HG03135 (cell line): ENCODE data around the gene IMMP2L.

Source experiments
- ATAC-seq: cut with Tn5 transposase; IDR thresholded peaks from one replicate; pipeline ENCODE4 v1.9.1; 2021; ENCODE audit warnings: mild to moderate bottlenecking, moderate library complexity; ENCODE audit not compliant: unreplicated experiment

IMMP2L gene

DNA sequence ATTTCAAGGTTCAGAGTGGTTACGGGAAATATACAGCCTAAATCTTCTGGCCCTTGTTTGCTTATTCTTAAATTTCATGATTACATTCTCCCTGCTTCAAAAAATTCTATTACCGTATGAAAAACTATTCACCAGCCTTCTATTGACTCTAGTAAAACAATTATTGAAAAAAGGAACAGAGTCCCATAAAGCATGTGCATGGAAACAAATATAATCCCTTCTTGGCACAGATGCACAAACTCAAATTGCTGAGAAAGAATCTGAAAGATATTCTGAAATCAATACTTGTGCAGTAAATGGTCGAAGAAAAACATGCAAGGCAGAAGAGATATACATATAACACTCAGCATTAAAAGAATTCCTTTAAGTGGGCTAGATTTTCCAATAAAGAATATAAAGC is 387.8 kb downstream of the IMMP2L start:
- ATAC-seq: no peak

DNA sequence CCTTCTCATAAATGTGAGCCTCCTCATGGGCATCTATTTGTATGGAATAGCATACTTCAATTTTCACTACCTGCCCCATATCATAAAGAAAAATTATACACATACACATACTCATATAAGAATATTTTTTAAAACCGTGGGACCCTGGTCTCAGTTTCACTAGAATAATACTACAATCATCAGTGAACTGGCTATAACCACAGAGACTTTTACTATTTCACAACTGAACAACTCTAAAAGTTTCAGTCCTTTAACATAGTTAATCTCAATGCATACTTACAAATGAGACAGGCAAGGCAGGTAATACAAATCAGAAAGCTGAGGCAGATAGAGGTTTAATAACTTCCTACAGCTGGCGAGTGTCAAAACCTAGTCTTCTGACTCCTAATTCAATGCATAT is 388.3 kb downstream of the IMMP2L start:
- no peak for ATAC-seq

DNA sequence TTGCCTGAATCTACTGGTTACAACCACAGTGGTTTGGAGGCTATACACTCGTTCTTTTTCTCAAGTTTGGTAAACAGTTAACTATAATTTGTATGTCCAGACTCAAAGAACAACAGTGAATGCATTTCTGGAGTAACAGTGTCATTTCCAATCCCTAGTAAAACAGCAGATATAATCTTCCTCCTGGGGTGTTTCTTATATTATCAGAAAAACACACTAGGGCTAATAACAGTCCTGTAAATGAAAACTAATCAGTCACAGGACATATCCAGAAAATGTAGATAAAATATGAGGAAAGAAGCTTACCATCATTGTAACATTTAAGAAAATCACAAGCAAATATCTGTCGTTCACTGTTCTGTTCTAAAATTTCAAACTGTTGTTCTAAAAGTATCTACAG is 388.8 kb downstream of the IMMP2L start:
- no peak for ATAC-seq

DNA sequence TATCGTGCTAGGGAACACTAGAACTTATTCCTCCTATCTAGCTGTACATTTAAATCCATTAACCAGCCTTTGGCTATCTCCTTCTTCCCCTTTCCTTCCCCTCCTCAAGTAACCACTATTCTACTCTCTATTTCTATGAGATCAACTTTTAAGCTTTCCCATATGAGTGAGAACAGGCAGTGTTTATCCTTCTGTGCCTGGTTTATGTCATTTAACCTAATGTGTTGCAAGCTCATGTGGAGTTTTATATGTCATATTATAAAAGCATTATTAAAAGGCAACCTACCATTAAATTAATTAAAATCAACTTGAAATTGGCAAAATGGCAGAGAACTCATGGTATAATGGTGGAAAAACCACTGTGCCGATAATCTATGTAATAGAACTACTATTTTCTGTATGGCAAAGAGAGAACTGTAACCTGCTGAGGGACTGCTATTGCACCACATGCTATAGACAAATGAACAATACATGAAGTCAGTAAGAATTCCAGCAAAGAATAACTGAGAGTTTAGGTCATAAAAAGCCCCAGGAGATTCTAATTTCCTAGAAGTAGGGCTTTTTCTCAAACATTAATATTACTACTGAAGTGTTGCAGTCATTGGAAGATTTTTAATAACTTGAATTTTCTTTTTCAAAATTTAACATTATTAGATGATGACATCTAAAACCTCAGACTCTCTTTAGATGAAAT is 389.6 kb downstream of the IMMP2L start:
- ATAC-seq: no peak

DNA sequence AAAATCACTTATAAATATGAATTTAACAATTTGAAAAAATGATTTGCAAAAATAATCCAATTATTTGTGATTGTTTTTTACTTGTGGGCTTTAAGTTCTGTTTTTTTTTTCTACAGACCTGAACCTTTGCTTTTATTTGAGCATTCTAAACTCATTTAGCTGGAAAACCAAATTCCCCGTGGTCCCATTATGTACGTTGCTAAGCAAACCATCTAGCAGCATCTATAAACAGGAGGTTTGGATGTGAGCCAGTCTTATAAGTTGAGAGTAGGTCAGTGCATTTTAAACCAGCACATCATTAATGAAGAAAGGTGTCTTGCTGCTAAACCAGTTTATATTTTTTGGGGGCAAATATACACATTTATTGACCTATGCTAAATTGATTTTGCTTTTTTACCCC is 394.1 kb downstream of the IMMP2L start:
- no peak for ATAC-seq

DNA sequence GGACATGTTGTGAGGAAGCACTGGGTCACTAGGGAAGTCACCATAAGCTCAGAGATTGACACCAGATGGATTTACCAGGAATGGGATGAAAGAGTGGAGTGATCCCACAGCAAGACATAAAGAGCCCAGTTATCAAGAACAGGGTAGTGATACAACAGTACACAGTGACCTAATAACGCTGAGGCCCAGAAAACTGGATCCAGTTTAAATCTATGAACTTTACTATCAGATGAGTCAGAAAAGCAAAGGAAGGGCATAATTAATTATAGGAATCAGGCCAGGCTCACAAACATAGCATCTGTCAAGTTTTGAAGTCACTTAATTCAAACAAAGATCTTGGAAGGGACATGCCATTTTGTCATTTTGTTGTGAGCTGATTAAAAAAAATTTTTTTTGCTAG is 397.9 kb downstream of the IMMP2L start:
- ATAC-seq: no peak

GRCh38 chr7:111162692-111163091 is 399.6 kb downstream of the IMMP2L start:
- ATAC-seq: no peak

GRCh38 chr7:111160297-111160696 is 402.0 kb downstream of the IMMP2L start:
- ATAC-seq: no peak

DNA sequence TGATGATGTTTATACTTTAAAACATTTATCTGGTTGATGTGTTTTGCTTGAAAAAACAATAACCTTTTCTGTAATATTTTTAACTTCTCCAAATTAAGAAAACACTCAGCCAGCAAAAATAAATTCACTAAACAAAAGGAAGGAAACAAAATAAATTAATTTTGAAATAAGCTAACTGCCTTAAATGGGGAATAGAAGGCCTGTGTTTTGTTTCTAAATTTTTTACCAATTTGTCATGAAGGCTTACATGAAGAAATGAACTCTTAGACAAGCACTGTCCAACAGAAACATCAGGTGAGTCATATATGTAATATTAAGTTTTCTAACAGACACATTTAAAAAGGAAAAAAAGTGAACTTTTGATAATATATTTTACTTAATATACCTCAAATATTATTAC is 402.9 kb downstream of the IMMP2L start:
- ATAC-seq: no peak

- no peak for ATAC-seq
These were observed 411.6 kb downstream of the IMMP2L start for GRCh38 chr7:111150709-111151108.

DNA sequence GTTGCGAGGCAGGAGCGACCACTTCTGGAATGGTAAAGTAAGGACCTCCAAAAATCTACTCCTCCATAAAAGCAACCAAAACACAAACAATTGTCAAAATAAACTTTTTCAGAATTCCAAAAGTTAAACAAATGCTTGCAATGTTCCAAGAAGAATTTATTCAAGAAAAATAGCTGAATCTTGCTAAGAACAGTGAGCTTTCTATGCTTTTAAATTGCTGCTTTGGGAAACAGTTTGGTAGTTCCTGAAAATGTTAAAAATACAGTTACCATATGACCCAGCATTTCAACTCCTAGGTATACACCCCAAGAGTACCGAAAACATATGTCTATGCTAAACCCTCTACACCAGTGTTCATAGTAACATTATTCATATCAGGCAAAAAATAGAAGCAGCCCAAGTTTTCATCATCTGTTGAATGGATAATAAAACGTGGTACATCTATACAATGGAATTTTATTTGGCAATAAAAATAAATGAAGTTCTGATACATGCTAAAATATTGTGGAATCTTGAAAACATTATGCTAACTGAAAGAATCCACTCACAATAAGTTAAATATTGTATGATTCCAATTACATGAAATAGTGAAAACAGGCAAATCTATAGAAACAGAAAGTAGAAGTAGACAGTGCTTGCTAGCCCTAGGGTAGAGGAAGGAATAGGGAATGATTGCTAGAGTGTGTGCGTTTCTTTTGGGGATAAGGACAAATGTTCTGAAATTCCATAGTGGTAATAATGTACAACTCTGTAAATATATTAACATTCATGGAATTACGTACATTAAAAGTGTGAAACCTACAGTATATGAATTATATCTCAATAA is 414.4 kb downstream of the IMMP2L start:
- ATAC-seq: no peak

- no peak for ATAC-seq
These were observed 416.2 kb downstream of the IMMP2L start for GRCh38 chr7:111146136-111146535.

DNA sequence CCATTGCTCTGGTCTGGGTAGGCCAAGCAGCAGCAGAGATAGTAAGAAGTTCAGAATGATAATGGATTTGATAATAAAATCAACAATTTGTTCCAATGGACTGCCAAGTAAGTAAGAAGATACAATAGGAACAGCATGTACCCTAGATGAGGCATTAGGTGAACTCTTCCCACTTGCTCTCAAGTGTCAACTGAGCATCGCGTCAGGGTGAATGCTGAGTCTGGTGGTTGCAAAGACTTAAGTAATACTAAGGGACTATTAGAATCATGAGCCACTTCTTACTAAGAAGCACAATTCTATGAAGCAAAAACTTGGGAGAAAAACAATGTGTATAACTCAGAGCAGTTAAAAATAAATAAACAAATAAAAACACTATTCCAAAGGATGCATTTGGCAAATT is 416.8 kb downstream of the IMMP2L start:
- no peak for ATAC-seq

GRCh38 chr7:111140091-111140865 is 422.0 kb downstream of the IMMP2L start:
- ATAC-seq: no peak

- no peak for ATAC-seq
These were observed 423.7 kb downstream of the IMMP2L start for GRCh38 chr7:111138586-111138985.

GRCh38 chr7:111138193-111138569 is 424.1 kb downstream of the IMMP2L start:
- ATAC-seq: peak; percentile 95

DNA sequence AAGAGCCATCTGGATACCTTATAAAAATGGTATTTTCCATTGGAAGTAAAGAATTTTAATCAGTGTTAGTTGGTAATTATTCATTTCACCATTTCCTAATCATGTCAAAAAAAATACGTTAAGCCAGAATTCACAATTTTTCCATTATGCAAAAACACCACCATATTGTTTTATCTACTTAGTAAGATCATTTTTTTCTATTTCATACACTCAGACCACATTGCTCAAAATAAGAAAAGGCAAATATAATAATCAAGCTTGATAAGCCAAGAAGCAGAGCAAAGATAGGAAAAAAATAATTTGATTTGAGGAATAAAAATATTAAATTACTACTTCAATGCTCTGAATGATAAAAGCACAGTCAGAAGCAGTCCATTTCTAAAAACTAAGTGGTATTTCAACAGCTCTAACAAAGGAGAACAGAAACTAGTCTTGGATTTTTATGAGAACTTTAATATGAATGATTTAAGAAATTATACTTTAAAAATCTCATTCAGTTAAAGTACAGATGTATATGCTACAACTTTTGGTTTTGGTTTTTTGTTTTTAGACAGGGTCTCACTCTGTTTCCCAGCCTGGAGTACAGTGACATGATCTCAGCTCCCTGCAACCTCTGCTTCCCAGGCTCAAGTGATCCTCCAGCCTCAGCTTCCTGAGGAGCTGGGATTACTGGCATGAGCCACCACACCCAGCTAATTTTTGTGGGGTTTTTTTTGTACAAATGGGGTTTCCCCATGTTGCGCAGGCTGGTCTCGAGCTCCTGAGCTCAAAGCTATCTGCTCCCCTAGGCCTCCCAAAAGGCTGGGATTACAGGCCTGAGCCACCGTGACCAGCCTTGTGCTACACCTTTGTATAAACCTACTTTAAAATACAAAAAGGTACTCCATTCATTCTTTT is 424.7 kb downstream of the IMMP2L start:
- peak; percentile 74 for ATAC-seq

GRCh38 chr7:111132833-111133232 is 429.5 kb downstream of the IMMP2L start:
- no peak for ATAC-seq

DNA sequence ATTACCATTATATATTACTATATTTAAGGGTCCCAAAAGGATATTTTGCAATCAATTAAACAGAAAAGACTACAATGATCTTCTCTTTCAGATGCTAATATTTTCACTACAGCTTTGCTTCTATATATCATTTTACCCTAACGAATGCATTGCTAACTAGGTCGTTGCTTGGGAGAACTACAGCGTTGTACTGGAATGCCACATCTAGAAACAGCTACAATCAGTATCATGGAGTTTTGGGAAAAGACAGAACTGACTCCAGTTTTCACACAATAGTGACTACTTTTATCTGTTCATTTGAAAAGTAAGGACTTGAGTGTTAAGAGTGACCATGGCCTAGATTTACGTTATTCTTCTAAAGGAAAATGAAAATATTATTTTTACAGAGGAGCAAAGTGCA is 432.9 kb downstream of the IMMP2L start:
- no peak for ATAC-seq

DNA sequence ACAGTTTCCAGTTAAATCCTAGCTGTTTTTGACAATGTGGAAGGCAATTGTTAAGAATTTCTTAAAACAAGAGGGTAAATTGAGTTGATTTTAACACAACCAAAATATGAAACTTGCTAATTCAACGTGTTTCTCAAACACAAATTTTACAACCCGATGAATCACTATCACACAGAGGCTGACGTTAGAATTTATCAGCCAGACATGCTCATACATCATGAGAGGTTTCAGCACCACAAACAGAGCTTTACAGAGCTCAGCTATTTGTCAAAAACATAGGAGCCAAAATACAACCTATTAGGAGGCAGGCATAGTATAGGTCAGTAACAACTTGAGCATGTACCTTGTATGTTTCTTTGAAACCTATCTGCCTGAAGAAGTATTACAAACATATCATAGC is 435.3 kb downstream of the IMMP2L start:
- ATAC-seq: no peak

DNA sequence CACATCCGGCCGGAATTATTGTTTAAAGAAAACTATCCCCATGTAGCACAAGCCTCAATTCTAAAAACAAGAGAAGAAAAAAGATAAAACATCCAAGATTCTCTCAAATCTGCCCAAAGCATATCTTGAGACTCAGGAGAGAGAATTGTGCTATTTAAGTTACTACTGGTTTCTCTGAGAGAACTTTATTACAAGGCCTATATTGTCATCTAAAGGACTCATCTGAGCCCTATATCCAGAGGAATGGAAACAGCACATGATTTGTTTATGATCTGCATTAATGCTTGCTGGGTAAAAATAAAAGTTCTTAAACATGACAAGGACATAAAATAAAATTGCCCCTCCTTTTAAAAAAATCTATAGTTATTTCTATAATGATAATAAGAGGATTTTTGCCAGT is 446.3 kb downstream of the IMMP2L start:
- ATAC-seq: no peak
